Sigmoid colon (tissue), 7 donors: Measurements from ENCODE around the gene LGALS1. TPM values are rescaled to one million over a fixed set of nuclear protein-coding genes. Genes with fewer than 3 reads are reported as not detected.

Experiments used
- DNase-seq: peaks from one replicate; pipeline ENCODE4 v3.0.0-alpha.2; 2019
- H3K27ac ChIP-seq, 4 donors: fragments of 200-600 bp; sonication (generic); one replicate each; pipeline ENCODE4 v1.5.1; 2016 to 2019; ENCODE audit warnings: mild to moderate bottlenecking in 1 of 4
- H3K27me3 ChIP-seq, 3 donors: fragments of 200-600 bp; sonication (generic); one replicate each; pipeline ENCODE4 v1.5.1; 2019; ENCODE audit warnings: mild to moderate bottlenecking in 1 of 3
- H3K36me3 ChIP-seq, 4 donors: fragments of 200-600 bp; sonication (generic); one replicate each; pipeline ENCODE4 v1.5.1; 2016 to 2019
- H3K4me1 ChIP-seq, 4 donors: fragments of 200-600 bp; sonication (generic); one replicate each; pipeline ENCODE4 v1.5.1; 2017 to 2019
- H3K4me3 ChIP-seq, 4 donors: fragments of 200-600 bp; sonication (generic); one replicate each; pipeline ENCODE4 v1.5.1; 2017 to 2019; ENCODE audit warnings: mild to moderate bottlenecking in 2 of 4, moderate library complexity in 1 of 4
- H3K9me3 ChIP-seq, 4 donors: fragments of 200-600 bp in 3 of 4; sonication (generic) in 3 of 4; one replicate each; pipeline versions ENCODE4 v1.5.1 to v1.6.1; 2013 to 2019
- CTCF ChIP-seq, 4 experiments: fragments of 450-650 bp in 3 of 4; fragments of 200-600 bp in 1 of 4; IDR thresholded peaks; one replicate each; pipeline ENCODE4 v1.5.1; 2016 to 2019; ENCODE audit warnings: antibody characterized with exemption in 4 of 4, mild to moderate bottlenecking in 3 of 4, moderate library complexity in 2 of 4
- EP300 ChIP-seq, 4 donors: sonication (generic); formaldehyde crosslinking; IDR thresholded peaks; one replicate each; pipeline ENCODE4 v1.6.1; 2017; ENCODE audit warnings: antibody characterized with exemption in 4 of 4
- POLR2A ChIP-seq, 2 donors: fragments of 450-650 bp; IDR thresholded peaks; one replicate each; pipeline ENCODE4 v1.6.1; 2016; ENCODE audit warnings: antibody characterized with exemption in 2 of 2, mild to moderate bottlenecking in 2 of 2, moderate library complexity in 2 of 2
- POLR2AphosphoS5 ChIP-seq, 4 donors: sonication (generic); formaldehyde crosslinking; IDR thresholded peaks; one replicate each; pipeline ENCODE4 v1.6.1; 2017; ENCODE audit warnings: antibody characterized with exemption in 4 of 4
- WGBS, 2 donors: extraction: QIAGEN DNeasy Blood & Tissue Kit; methylation state at CpG; one replicate each; pipeline ENCODE4 v1.1.7; 2013; 5-methylcytosine and 5-hydroxymethylcytosine counted together
- intact Hi-C: fragments of 100-400 bp; cut with DNase I; formaldehyde crosslinking; loops from one replicate; pipeline ENCODE4 v1.15.1; 2023
- polyA plus RNA-seq, 3 donors: library from polyadenylated mRNA; stranded (reverse); fragments of 200-250 nt; gene quantifications; one replicate each; pipeline ENCODE4 v1.2.3, GENCODE V29; 2013
- small RNA-seq, 3 donors: library from RNA; depleted of rRNA; stranded (forward); fragments of <200 nt; gene quantifications; one replicate each; pipeline ENCODE3, GENCODE V24; 2016
- total RNA-seq, 4 donors: library from RNA; depleted of rRNA; stranded (reverse); fragments of >200 nt; gene quantifications; one replicate each; pipeline ENCODE4 v1.1.0, GENCODE V29; 2016
- donor health status: healthy with polysubstance abuse.
- donor health status: Bipolar disorder and iron deficiency.
- donor health status: healthy.

Gene LGALS1
- total and polyA plus RNA-seq, 7 donors, result 373 to 2,925 (median 911) TPM

- Histone ChIP-seq H3K4me3 (no peak overlapping the region), H3K4me1 (peaks cover 0 to 10% (median 2%) of the 10 kb centered on the region in 4 donors), H3K27ac (no peak overlapping the region), H3K36me3 (no peaks in the 10 kb centered on the region), H3K27me3 (no peaks in the 10 kb centered on the region), H3K9me3 (no peaks in the 10 kb centered on the region)
- intact Hi-C loops, result no loop called here
- TF ChIP-seq POLR2A (IDR thresholded peaks at IDR 0.05), result no peak
- TF ChIP-seq POLR2AphosphoS5 (IDR thresholded peaks at IDR 0.05), result no peak
- no peak for DNase-seq
- 85 to 93% methylated on average over 20 of the region's 20 CpGs for WGBS, 2 donors
These were observed 50.9 kb downstream of the LGALS1 start for GRCh38 chr22:37726241-37726887.

GRCh38 chr22:37728620-37729019 lies 53.2 kb downstream of the LGALS1 start:
- H3K27ac ChIP-seq, result peak overlapping the region; percentile 16 to 54 (median 30)
- TF ChIP-seq CTCF (IDR thresholded peaks at IDR 0.05) (no peak), EP300 (IDR thresholded peaks at IDR 0.05) (no peak), POLR2AphosphoS5 (IDR thresholded peaks at IDR 0.05) (no peak), POLR2A (IDR thresholded peaks at IDR 0.05) (no peak)
- intact Hi-C loops, result no loop called here
- peaks cover 0 to 10% (median 2%) of the 10 kb centered on the region in 4 donors for H3K4me1 ChIP-seq
- no peak overlapping the region for H3K4me3 ChIP-seq
- no peaks in the 10 kb centered on the region for H3K9me3 ChIP-seq
- DNase-seq, result no peak
- 95 to 100% methylated on average over 1 of the region's 1 CpG for WGBS, 2 donors
- H3K36me3 ChIP-seq, result no peaks in the 10 kb centered on the region
- H3K27me3 ChIP-seq, result no peaks in the 10 kb centered on the region

Small RNAs within 50 kb of the gene (small RNA-seq; reads per million reads assigned to genes)
- 0 reads per million in 3 donors for gene RN7SL385P

Other genes with a start within 250 kb of the LGALS1 start
- under 1 TPM in 3 of 4 donors, not detected in 1; under 0.01 to 0.55 (median under 0.01) TPM for gene ELFN2, start 248.2 kb upstream of the LGALS1 start, total RNA-seq
- gene ELFN2, start 248.2 kb upstream of the LGALS1 start, polyA plus RNA-seq, result under 1 TPM in 1 of 3 donors, not detected in 2; 0.31 TPM
- gene MFNG, start 189.3 kb upstream of the LGALS1 start, total RNA-seq, result 10 to 100 TPM in 3 of 4 donors, 1 to 10 TPM in 1; 8.0 to 15.3 (median 11.4) TPM
- gene MFNG, start 189.3 kb upstream of the LGALS1 start, polyA plus RNA-seq, result 10 to 100 TPM in 2 of 3 donors, 1 to 10 TPM in 1; 9.9 to 33.9 (median 10.8) TPM
- 1 to 10 TPM; 2.8 to 8.6 (median 3.5) TPM for gene CARD10, start 156.2 kb upstream of the LGALS1 start, total RNA-seq
- gene CARD10, start 156.2 kb upstream of the LGALS1 start, polyA plus RNA-seq, result 10 to 100 TPM; 31.8 to 41.0 (median 37.7) TPM
- 10 to 100 TPM; 14.6 to 28.0 (median 20.7) TPM for gene CDC42EP1, start 115.2 kb upstream of the LGALS1 start, total RNA-seq
- gene CDC42EP1, start 115.2 kb upstream of the LGALS1 start, polyA plus RNA-seq, result 10 to 100 TPM; 22.2 to 64.1 (median 24.6) TPM
- gene LGALS2, start 95.5 kb upstream of the LGALS1 start, total RNA-seq, result not detected
- 100 to 1,000 TPM in 2 of 3 donors, 10 to 100 TPM in 1; 61.9 to 155 (median 147) TPM for gene LGALS2, start 95.5 kb upstream of the LGALS1 start, polyA plus RNA-seq
- 10 to 100 TPM; 26.4 to 59.8 (median 42.3) TPM for gene GGA1, start 66.8 kb upstream of the LGALS1 start, total RNA-seq
- 10 to 100 TPM; 25.2 to 77.4 (median 34.4) TPM for gene GGA1, start 66.8 kb upstream of the LGALS1 start, polyA plus RNA-seq
- gene SH3BP1, start 36.0 kb upstream of the LGALS1 start, total RNA-seq, result 1 to 10 TPM; 1.4 to 6.9 (median 4.7) TPM
- gene SH3BP1, start 36.0 kb upstream of the LGALS1 start, polyA plus RNA-seq, result 10 to 100 TPM; 35.4 to 71.2 (median 58.5) TPM
- gene PDXP, start 16.9 kb upstream of the LGALS1 start, total RNA-seq, result 10 to 100 TPM in 2 of 4 donors, 1 to 10 TPM in 2; 7.5 to 12.8 (median 9.6) TPM
- gene PDXP, start 16.9 kb upstream of the LGALS1 start, polyA plus RNA-seq, result 10 to 100 TPM; 30.2 to 51.1 (median 48.6) TPM
- 10 to 100 TPM; 10.7 to 28.2 (median 12.5) TPM for gene NOL12, start 10.7 kb downstream of the LGALS1 start, total RNA-seq
- 10 to 100 TPM; 33.1 to 41.4 (median 41.3) TPM for gene NOL12, start 10.7 kb downstream of the LGALS1 start, polyA plus RNA-seq
- 100 to 1,000 TPM in 3 of 4 donors, 10 to 100 TPM in 1; 82.8 to 140 (median 128) TPM for gene TRIOBP, start 21.4 kb downstream of the LGALS1 start, total RNA-seq
- 10 to 100 TPM; 51.7 to 61.5 (median 58.7) TPM for gene TRIOBP, start 21.4 kb downstream of the LGALS1 start, polyA plus RNA-seq
- gene GCAT, start 132.3 kb downstream of the LGALS1 start, total RNA-seq, result 10 to 100 TPM in 1 of 4 donors, 1 to 10 TPM in 3; 5.1 to 14.1 (median 7.7) TPM
- 10 to 100 TPM in 2 of 3 donors, 1 to 10 TPM in 1; 6.0 to 12.3 (median 10.2) TPM for gene GCAT, start 132.3 kb downstream of the LGALS1 start, polyA plus RNA-seq
- not detected for gene GALR3, start 147.7 kb downstream of the LGALS1 start, total RNA-seq
- not detected for gene GALR3, start 147.7 kb downstream of the LGALS1 start, polyA plus RNA-seq
- 10 to 100 TPM; 39.3 to 50.7 (median 45.0) TPM for gene ANKRD54, start 168.7 kb downstream of the LGALS1 start, total RNA-seq
- 10 to 100 TPM; 12.6 to 25.2 (median 23.0) TPM for gene ANKRD54, start 168.7 kb downstream of the LGALS1 start, polyA plus RNA-seq
- 100 to 1,000 TPM; 366 to 628 (median 532) TPM for gene EIF3L, start 173.8 kb downstream of the LGALS1 start, total RNA-seq
- 100 to 1,000 TPM; 198 to 331 (median 307) TPM for gene EIF3L, start 173.8 kb downstream of the LGALS1 start, polyA plus RNA-seq
- 100 to 1,000 TPM in 1 of 4 donors, 10 to 100 TPM in 3; 23.9 to 109 (median 51.6) TPM for gene MICALL1, start 230.7 kb downstream of the LGALS1 start, total RNA-seq
- 10 to 100 TPM in 1 of 3 donors, 1 to 10 TPM in 2; 8.4 to 22.5 (median 9.7) TPM for gene MICALL1, start 230.7 kb downstream of the LGALS1 start, polyA plus RNA-seq